ENCODE measurements around the gene DVL2.

Gene DVL2

GRCh38 chr17:7191571-7192270, 42.6 kb downstream of the DVL2 start:
- Histone ChIP-seq H3K27ac (no peak overlapping the region), H3K4me3 (no peak overlapping the region)
- no peak for DNase-seq (ENCODE audit: low spot score)
- TF ChIP-seq CTCF (IDR thresholded peaks at IDR 0.05), result no peak

GRCh38 chr17:7191069-7191468, 43.2 kb downstream of the DVL2 start:
- Histone ChIP-seq H3K4me3 (no peak overlapping the region), H3K27ac (no peak overlapping the region)
- no peak for TF ChIP-seq CTCF (IDR thresholded peaks at IDR 0.05)
- DNase-seq (ENCODE audit: low spot score), result no peak

GRCh38 chr17:7190276-7190917, 43.9 kb downstream of the DVL2 start:
- Histone ChIP-seq H3K4me3 (no peak overlapping the region), H3K27ac (no peak overlapping the region)
- no peak for DNase-seq (ENCODE audit: low spot score)
- TF ChIP-seq CTCF (IDR thresholded peaks at IDR 0.05), result no peak

GRCh38 chr17:7186241-7186640, 48.1 kb downstream of the DVL2 start:
- TF ChIP-seq CTCF (IDR thresholded peaks at IDR 0.05), result no peak
- no peak overlapping the region for H3K4me3 ChIP-seq
- H3K27ac ChIP-seq, result no peak overlapping the region
- no peak for DNase-seq (ENCODE audit: low spot score)

- TF ChIP-seq CTCF (IDR thresholded peaks at IDR 0.05), result no peak
- no peak for DNase-seq (ENCODE audit: low spot score)
- H3K27ac ChIP-seq, result no peak overlapping the region
- H3K4me3 ChIP-seq, result no peak overlapping the region
Observed at GRCh38 chr17:7184647-7185046, 49.7 kb downstream of the DVL2 start.

GRCh38 chr17:7184091-7184488, 50.2 kb downstream of the DVL2 start:
- Histone ChIP-seq H3K4me3 (no peak overlapping the region), H3K27ac (no peak overlapping the region)
- TF ChIP-seq CTCF (IDR thresholded peaks at IDR 0.05), result no peak
- DNase-seq (ENCODE audit: low spot score), result no peak

Measured in coronary artery (tissue), 2 donors.